Suprapubic skin (tissue), 4 donors: ENCODE results near the gene L1TD1. TPM values are rescaled to one million over a fixed set of nuclear protein-coding genes. Genes with fewer than 3 reads are reported as not detected.
A peak's percentile ranks its signal among the peaks of the same experiment; 100 is the strongest.

Experiments
- DNase-seq, 2 donors: peaks; one replicate each; pipeline ENCODE4 v3.0.0-alpha.2; 2019; ENCODE audit warnings: low spot score in 2 of 2
- H3K27ac ChIP-seq: fragments of 200-600 bp; sonication (generic); one replicate; pipeline ENCODE4 v1.5.1; 2019
- H3K27me3 ChIP-seq: fragments of 200-600 bp; sonication (generic); one replicate; pipeline ENCODE4 v1.5.1; 2019
- H3K36me3 ChIP-seq: fragments of 200-600 bp; sonication (generic); one replicate; pipeline ENCODE4 v1.5.1; 2019
- H3K4me1 ChIP-seq: fragments of 200-600 bp; sonication (generic); one replicate; pipeline ENCODE4 v1.5.1; 2019
- H3K4me3 ChIP-seq: fragments of 200-600 bp; sonication (generic); one replicate; pipeline ENCODE4 v1.5.1; 2019; ENCODE audit warnings: mild to moderate bottlenecking
- H3K9me3 ChIP-seq: fragments of 200-600 bp; sonication (generic); one replicate; pipeline ENCODE4 v1.5.1; 2019
- CTCF ChIP-seq, 2 donors: fragments of 200-600 bp in 1 of 2; fragments of 450-650 bp in 1 of 2; sonication (generic) in 1 of 2; IDR thresholded peaks; one replicate each; pipeline ENCODE4 v1.5.1; 2016 to 2019; ENCODE audit warnings: antibody characterized with exemption in 2 of 2, mild to moderate bottlenecking in 1 of 2, moderate library complexity in 1 of 2
- EP300 ChIP-seq: sonication (generic); formaldehyde crosslinking; IDR thresholded peaks from one replicate; pipeline ENCODE4 v1.6.1; 2017; ENCODE audit warnings: antibody characterized with exemption
- POLR2A ChIP-seq, 2 donors: fragments of 450-650 bp; IDR thresholded peaks; one replicate each; pipeline ENCODE4 v1.6.1; 2017; ENCODE audit warnings: antibody characterized with exemption in 2 of 2, mild to moderate bottlenecking in 2 of 2, moderate library complexity in 2 of 2
- POLR2AphosphoS5 ChIP-seq, 3 donors: sonication (generic); formaldehyde crosslinking; IDR thresholded peaks; one replicate each; pipeline ENCODE4 v1.6.1; 2017; ENCODE audit warnings: antibody characterized with exemption in 3 of 3
- WGBS: methylation state at CpG from one replicate; pipeline ENCODE4 v1.1.5; 2018; 5-methylcytosine and 5-hydroxymethylcytosine counted together
- total RNA-seq, 4 donors: library from RNA; depleted of rRNA; stranded (reverse); fragments of >200 nt; gene quantifications; one replicate each; pipeline ENCODE4 v1.1.0, GENCODE V29; 2016

The L1TD1 gene
- total RNA-seq, 4 donors from 2014 or later, result 0.16 TPM; not detected in 3

GRCh38 chr1:62221171-62221570 lies 26.5 kb downstream of the L1TD1 start:
- no peaks in the 10 kb centered on the region for H3K36me3 ChIP-seq
- H3K4me3 ChIP-seq, result no peak overlapping the region
- H3K27ac ChIP-seq, result no peak overlapping the region
- no peak for DNase-seq
- H3K9me3 ChIP-seq, result no peaks in the 10 kb centered on the region
- no peak for TF ChIP-seq POLR2A (IDR thresholded peaks at IDR 0.05)
- no peak for TF ChIP-seq EP300
- no peak for TF ChIP-seq CTCF (IDR thresholded peaks at IDR 0.05)
- no peak for TF ChIP-seq POLR2AphosphoS5 (IDR thresholded peaks at IDR 0.05)
- WGBS, result 93% methylated on average over 1 of the region's 1 CpG
- no peaks in the 10 kb centered on the region for H3K4me1 ChIP-seq
- H3K27me3 ChIP-seq, result no peaks in the 10 kb centered on the region

- no peak overlapping the region for H3K4me3 ChIP-seq
Observed at GRCh38 chr1:62222321-62222720, 27.7 kb downstream of the L1TD1 start.

GRCh38 chr1:62224182-62224581 lies 29.5 kb downstream of the L1TD1 start:
- TF ChIP-seq POLR2A (IDR thresholded peaks at IDR 0.05), result no peak
- TF ChIP-seq POLR2AphosphoS5 (IDR thresholded peaks at IDR 0.05), result no peak
- TF ChIP-seq EP300, result no peak
- no peak for TF ChIP-seq CTCF (IDR thresholded peaks at IDR 0.05)
- Histone ChIP-seq H3K4me3 (no peak overlapping the region), H3K27me3 (no peaks in the 10 kb centered on the region), H3K9me3 (no peaks in the 10 kb centered on the region), H3K36me3 (no peaks in the 10 kb centered on the region), H3K4me1 (no peaks in the 10 kb centered on the region), H3K27ac (no peak overlapping the region)
- DNase-seq, result peak in 1 of 2 donors; percentile 9
- 67% methylated on average over 3 of the region's 3 CpGs for WGBS

More at GRCh38 chr1:62222321-62222720, 27.7 kb downstream of the L1TD1 start:
- WGBS, result 98% methylated on average over 7 of the region's 9 CpGs
- H3K36me3 ChIP-seq, result no peaks in the 10 kb centered on the region
- no peaks in the 10 kb centered on the region for H3K4me1 ChIP-seq
- no peak overlapping the region for H3K27ac ChIP-seq
- H3K27me3 ChIP-seq, result no peaks in the 10 kb centered on the region
- no peaks in the 10 kb centered on the region for H3K9me3 ChIP-seq
- peak in 1 of 2 donors; percentile 55 for DNase-seq
- TF ChIP-seq POLR2A (IDR thresholded peaks at IDR 0.05) (no peak), CTCF (IDR thresholded peaks at IDR 0.05) (no peak), EP300 (no peak), POLR2AphosphoS5 (IDR thresholded peaks at IDR 0.05) (no peak)

GRCh38 chr1:62227496-62227895 lies 32.8 kb downstream of the L1TD1 start:
- Histone ChIP-seq H3K27me3 (no peaks in the 10 kb centered on the region), H3K4me1 (no peaks in the 10 kb centered on the region), H3K36me3 (no peaks in the 10 kb centered on the region), H3K9me3 (no peaks in the 10 kb centered on the region), H3K27ac (no peak overlapping the region), H3K4me3 (no peak overlapping the region)
- no peak for TF ChIP-seq POLR2AphosphoS5 (IDR thresholded peaks at IDR 0.05)
- no peak for TF ChIP-seq POLR2A (IDR thresholded peaks at IDR 0.05)
- no peak for TF ChIP-seq CTCF (IDR thresholded peaks at IDR 0.05)
- no peak for TF ChIP-seq EP300
- DNase-seq, result no peak
- WGBS, result 86% methylated on average over 11 of the region's 11 CpGs

GRCh38 chr1:62228136-62228882 lies 33.7 kb downstream of the L1TD1 start:
- Histone ChIP-seq H3K27me3 (no peaks in the 10 kb centered on the region), H3K36me3 (no peaks in the 10 kb centered on the region), H3K9me3 (no peaks in the 10 kb centered on the region), H3K4me3 (no peak overlapping the region), H3K27ac (no peak overlapping the region), H3K4me1 (no peaks in the 10 kb centered on the region)
- no peak for TF ChIP-seq POLR2A (IDR thresholded peaks at IDR 0.05)
- no peak for TF ChIP-seq EP300
- no peak for TF ChIP-seq CTCF (IDR thresholded peaks at IDR 0.05)
- TF ChIP-seq POLR2AphosphoS5 (IDR thresholded peaks at IDR 0.05), result no peak
- 84% methylated on average over 11 of the region's 12 CpGs for WGBS
- no peak for DNase-seq
